AG04449 (cell line): ENCODE results near the gene TRIM38.

ENCODE experiments used
- CTCF ChIA-PET: fragments of 350-600 bp; formaldehyde crosslinking; extraction: SDS; loops from one replicate; lab custom pipeline; 2021; ENCODE audit warnings: antibody characterized with exemption; lab: Yijun Ruan, JAX
- POLR2A ChIA-PET: fragments of 400-600, 350-600 bp; formaldehyde crosslinking; extraction: SDS; loops from one replicate; lab custom pipeline; 2020; ENCODE audit warnings: antibody characterized with exemption, inconsistent platforms; lab: Yijun Ruan, JAX
- DNase-seq: peaks from one replicate; pipeline ENCODE4 v3.0.0-alpha.2; 2010; ENCODE audit warnings: low read depth, low spot score
- H3K4me3 ChIP-seq: 2 replicates; pipeline ENCODE4 v1.5.1; 2011; ENCODE audit warnings: low read depth, mild to moderate bottlenecking, control low read depth, low read length
- TF ChIP-seq, protein P1 (sequence below): IDR thresholded peaks from one replicate; pipeline ENCODE4 v1.5.1; 2011; ENCODE audit warnings: mild to moderate bottlenecking, moderate library complexity, low read length, control low read depth, inconsistent platforms; ENCODE audit not compliant: insufficient read depth; ENCODE audit errors: missing control alignments

TRIM38 gene

GRCh38 chr6:26034905-26035304 lies 72.3 kb downstream of the TRIM38 start:
- no peak for DNase-seq
- no peak overlapping the region for H3K4me3 ChIP-seq
- ChIA-PET POLR2A (interaction anchor here (4.9 kb wide), 1 partner anchor 10 kb away, joined by 98 read pairs; a partner anchor contains a TSS), CTCF (no interaction called here)
- TF ChIP-seq, protein P1, sequence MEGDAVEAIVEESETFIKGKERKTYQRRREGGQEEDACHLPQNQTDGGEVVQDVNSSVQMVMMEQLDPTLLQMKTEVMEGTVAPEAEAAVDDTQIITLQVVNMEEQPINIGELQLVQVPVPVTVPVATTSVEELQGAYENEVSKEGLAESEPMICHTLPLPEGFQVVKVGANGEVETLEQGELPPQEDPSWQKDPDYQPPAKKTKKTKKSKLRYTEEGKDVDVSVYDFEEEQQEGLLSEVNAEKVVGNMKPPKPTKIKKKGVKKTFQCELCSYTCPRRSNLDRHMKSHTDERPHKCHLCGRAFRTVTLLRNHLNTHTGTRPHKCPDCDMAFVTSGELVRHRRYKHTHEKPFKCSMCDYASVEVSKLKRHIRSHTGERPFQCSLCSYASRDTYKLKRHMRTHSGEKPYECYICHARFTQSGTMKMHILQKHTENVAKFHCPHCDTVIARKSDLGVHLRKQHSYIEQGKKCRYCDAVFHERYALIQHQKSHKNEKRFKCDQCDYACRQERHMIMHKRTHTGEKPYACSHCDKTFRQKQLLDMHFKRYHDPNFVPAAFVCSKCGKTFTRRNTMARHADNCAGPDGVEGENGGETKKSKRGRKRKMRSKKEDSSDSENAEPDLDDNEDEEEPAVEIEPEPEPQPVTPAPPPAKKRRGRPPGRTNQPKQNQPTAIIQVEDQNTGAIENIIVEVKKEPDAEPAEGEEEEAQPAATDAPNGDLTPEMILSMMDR, result no peak
